Dendritic cell treated with granulocyte-macrophage colony-stimulating factor and Interleukin-4, amounts not matched to agents 40 ng/mL and 50 ng/mL, for 4 days (primary cell): ENCODE measurements around the gene GRB10.

Experiments
- H3K27ac Mint-ChIP-seq: one replicate; pipeline ENCODE4 v1.8.0; 2022; ENCODE audit warnings: mild to moderate bottlenecking, mixed read lengths
- H3K27me3 Mint-ChIP-seq: one replicate; pipeline ENCODE4 v1.8.0; 2022; ENCODE audit warnings: mild to moderate bottlenecking, mixed read lengths
- H3K36me3 Mint-ChIP-seq: one replicate; pipeline ENCODE4 v1.8.0; 2022; ENCODE audit warnings: low read depth, mixed read lengths
- H3K4me1 Mint-ChIP-seq: one replicate; pipeline ENCODE4 v1.8.0; 2022; ENCODE audit warnings: low read depth, mixed read lengths
- H3K4me3 Mint-ChIP-seq: one replicate; pipeline ENCODE4 v1.8.0; 2022; ENCODE audit warnings: mild to moderate bottlenecking, moderate library complexity, mixed read lengths
- H3K9me3 Mint-ChIP-seq: one replicate; pipeline ENCODE4 v1.8.0; 2022; ENCODE audit warnings: mixed read lengths
- intact Hi-C: fragments of 100-400 bp; cut with micrococcal nuclease; formaldehyde crosslinking; loops from one replicate; pipeline ENCODE4 v1.15.0; 2022

Gene GRB10

DNA sequence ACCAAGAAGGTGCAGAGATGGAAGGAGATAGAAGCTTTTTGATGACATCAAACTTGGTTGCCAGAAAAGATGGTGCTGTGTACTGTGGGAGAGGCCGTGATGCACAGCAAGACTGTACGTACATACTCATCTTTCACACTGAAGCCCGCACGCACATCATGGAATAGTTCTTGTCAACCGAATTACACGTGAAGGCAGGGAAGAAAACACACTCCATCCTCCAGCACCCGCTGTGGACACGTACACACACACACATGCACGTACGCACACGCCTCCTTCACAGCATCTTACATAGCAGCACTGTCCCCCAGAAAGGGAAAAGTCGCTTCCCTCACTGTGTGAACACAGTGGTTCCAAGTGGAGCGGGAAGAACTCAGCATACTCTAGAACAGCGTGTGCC, 163.0 kb downstream of the GRB10 start:
- Mint-ChIP-seq H3K9me3 (no peaks in the 10 kb centered on the region), H3K4me1 (no peaks in the 10 kb centered on the region), H3K36me3 (no peaks in the 10 kb centered on the region), H3K27me3 (no peaks in the 10 kb centered on the region), H3K27ac (no peak overlapping the region), H3K4me3 (no peak overlapping the region)
- intact Hi-C loops, result no loop called here

DNA sequence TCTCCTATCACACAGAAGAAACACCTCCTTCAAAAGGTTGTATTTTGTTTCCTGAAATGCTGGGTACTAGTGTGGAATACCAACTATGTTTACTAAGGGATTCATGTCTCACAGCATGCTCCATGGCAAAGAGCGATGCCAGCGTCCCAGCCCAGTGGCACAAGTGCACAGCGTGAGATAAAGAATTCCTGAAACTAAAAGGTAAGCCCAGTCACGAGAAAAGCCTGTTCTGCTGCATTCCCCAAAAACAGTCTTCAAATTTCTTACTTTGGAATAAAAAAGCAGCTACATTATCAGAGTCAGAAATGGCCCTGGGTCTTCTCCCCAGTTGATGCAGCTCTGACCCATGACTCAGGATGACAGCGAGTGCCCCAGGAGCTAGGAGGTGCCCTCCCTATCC, 164.4 kb downstream of the GRB10 start:
- Mint-ChIP-seq H3K4me3 (no peak overlapping the region), H3K9me3 (no peaks in the 10 kb centered on the region), H3K27me3 (no peaks in the 10 kb centered on the region), H3K36me3 (no peaks in the 10 kb centered on the region), H3K27ac (no peak overlapping the region), H3K4me1 (peaks cover under 1% of the 10 kb centered on the region)
- intact Hi-C loops, result no loop called here

DNA sequence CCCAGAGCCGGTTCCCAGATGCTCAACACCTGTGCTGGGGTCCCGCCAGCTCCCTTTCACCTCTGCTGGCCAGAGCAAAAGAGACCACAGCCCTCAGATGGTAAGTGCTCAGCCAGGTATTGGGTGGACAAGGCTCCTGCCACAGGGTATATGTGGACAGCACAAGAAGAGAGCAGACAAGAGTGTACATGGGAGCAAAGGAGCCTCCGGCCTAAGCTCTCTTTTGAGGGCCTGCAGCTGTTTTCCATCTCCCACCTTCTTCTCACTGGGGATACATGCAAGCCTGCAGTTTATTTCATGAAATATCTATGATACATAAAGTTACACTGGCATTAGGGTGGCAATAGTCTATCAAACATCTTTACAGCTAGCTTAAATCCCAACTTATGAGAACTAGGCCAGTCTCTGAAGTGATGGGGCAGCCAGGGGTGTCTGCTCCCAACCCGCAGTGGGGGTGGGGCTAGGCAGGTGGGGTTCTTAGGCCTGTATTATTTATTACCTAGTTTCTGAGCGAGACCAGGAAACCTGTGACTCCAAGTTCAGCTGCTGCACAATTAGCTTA, 167.1 kb downstream of the GRB10 start:
- Mint-ChIP-seq H3K27me3 (no peaks in the 10 kb centered on the region), H3K27ac (no peak overlapping the region), H3K9me3 (no peaks in the 10 kb centered on the region), H3K4me3 (no peak overlapping the region), H3K4me1 (peaks cover 13% of the 10 kb centered on the region), H3K36me3 (no peaks in the 10 kb centered on the region)
- intact Hi-C loops, result no loop called here

DNA sequence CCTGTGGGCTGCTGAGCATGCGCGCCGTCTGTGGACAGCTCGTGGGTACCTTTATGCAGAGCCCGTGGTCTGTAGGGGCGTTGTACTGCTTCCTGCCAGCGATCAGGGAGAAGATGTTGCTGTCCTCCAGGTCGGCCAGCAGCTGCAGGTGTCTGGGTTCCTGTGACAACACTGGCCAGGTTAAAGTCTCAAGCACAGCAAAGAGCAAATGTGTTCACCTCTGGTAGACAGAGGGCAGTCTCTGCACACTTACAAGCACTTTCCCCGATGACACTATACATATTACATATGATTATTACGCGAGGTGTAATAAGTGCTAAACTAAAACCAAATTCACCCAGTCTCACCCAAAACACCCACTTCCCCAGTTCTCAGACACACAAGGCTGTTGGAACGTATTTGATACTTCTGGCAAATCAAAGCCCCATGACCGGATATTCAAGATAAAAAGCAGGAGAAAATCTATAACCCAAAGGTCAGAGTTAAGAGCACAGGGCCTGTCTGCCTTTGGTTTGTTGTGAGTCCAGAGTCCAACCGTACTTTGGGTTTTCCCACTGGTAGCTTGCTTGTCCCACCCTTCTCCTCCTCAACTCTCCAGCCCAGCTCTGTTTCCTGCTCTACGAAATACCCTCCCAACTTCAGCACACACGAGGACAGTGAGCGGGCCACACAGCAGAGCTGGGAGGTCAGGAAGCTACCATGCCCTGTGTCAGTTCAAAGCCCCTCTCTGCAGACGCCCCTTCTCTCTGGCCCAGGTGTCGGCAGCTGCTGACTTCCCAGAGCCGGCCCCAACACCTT, 167.8 kb downstream of the GRB10 start:
- intact Hi-C loops, result no loop called here
- H3K27me3 Mint-ChIP-seq, result no peaks in the 10 kb centered on the region
- H3K27ac Mint-ChIP-seq, result no peak overlapping the region
- no peaks in the 10 kb centered on the region for H3K9me3 Mint-ChIP-seq
- peaks cover 20% of the 10 kb centered on the region for H3K4me1 Mint-ChIP-seq
- no peak overlapping the region for H3K4me3 Mint-ChIP-seq
- H3K36me3 Mint-ChIP-seq, result no peaks in the 10 kb centered on the region

DNA sequence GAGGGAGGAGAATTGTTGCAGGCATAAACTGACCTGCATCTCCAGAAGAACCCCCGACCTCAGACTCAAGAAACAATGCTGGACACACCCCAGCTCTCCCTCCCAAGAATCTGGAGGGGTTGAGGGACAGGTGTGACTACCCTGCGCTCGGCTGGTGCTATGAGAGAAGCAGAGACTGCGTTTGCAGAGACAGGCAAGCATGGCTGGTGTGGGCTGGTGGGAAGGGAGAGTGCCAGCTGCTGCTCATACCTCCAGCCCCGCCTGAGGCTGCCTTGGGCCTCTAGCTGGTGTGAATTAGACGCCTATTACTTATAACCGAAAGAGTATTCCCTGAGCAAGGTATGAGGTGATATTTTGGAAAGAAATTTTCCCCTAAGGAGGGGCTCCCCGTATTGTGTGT, 169.2 kb downstream of the GRB10 start:
- Mint-ChIP-seq H3K27me3 (no peaks in the 10 kb centered on the region), H3K4me3 (no peak overlapping the region), H3K9me3 (no peaks in the 10 kb centered on the region), H3K4me1 (peaks cover 21% of the 10 kb centered on the region), H3K27ac (no peak overlapping the region), H3K36me3 (no peaks in the 10 kb centered on the region)
- intact Hi-C loops, result no loop called here

DNA sequence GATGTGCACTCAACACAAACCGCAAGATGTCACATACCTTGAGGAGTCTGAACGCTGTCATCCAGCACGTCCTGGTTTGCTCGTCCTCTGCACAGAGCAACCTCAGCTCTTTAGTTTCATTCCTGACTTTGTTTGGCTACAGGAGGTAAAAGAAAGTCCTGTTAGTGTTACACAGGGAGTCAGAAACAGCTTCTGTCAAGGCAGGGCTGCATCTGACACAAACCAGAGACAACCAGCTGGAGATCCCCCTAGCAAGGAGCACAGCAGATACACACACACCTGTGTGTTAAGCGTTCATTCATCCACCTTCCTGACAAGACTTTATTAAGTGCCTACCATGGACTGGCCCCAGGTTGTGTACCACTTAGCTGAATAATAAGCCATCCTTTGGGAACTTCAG, 170.0 kb downstream of the GRB10 start:
- Mint-ChIP-seq H3K27ac (no peak overlapping the region), H3K4me1 (peaks cover 26% of the 10 kb centered on the region), H3K27me3 (no peaks in the 10 kb centered on the region), H3K36me3 (no peaks in the 10 kb centered on the region), H3K4me3 (no peak overlapping the region), H3K9me3 (no peaks in the 10 kb centered on the region)
- intact Hi-C loops, result no loop called here

DNA sequence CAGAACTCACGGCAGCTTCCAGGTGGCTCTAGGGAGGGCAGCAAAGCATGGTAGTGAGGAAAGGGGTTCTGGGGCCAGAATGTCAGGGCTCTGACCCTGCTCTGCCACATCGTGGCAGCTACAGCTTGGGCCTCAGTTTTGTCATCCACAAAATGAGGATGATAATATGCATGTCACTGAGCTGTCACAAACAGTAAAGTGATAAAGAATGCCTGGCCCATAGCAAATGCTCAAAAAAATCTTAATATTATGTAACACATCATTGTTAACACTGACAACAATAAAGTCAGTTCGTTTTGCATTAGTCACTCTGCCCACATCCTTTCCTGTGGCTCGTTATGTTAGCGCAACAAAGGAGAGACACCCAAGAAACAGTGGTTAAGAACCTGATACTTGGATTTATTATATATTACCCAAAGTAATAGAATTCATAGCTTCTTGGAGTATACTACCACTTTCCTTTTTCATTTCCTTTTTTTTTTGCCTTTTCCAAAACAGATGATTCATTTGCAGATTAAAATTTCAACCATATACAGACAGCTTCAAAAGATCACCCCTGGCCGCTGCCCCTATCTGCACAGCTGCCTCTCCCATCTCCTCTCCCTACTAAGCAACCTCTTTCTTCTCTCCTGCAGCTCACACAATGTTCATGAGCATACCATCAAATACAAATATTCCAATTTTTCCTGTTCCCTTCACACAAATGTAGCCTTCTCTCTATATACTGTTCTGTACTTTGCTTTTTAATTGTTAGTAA, 172.0 kb downstream of the GRB10 start:
- peaks cover 2% of the 10 kb centered on the region for H3K36me3 Mint-ChIP-seq
- H3K4me1 Mint-ChIP-seq, result peaks cover 26% of the 10 kb centered on the region
- no peak overlapping the region for H3K27ac Mint-ChIP-seq
- intact Hi-C loops, result no loop called here
- H3K9me3 Mint-ChIP-seq, result no peaks in the 10 kb centered on the region
- H3K4me3 Mint-ChIP-seq, result no peak overlapping the region
- H3K27me3 Mint-ChIP-seq, result no peaks in the 10 kb centered on the region

DNA sequence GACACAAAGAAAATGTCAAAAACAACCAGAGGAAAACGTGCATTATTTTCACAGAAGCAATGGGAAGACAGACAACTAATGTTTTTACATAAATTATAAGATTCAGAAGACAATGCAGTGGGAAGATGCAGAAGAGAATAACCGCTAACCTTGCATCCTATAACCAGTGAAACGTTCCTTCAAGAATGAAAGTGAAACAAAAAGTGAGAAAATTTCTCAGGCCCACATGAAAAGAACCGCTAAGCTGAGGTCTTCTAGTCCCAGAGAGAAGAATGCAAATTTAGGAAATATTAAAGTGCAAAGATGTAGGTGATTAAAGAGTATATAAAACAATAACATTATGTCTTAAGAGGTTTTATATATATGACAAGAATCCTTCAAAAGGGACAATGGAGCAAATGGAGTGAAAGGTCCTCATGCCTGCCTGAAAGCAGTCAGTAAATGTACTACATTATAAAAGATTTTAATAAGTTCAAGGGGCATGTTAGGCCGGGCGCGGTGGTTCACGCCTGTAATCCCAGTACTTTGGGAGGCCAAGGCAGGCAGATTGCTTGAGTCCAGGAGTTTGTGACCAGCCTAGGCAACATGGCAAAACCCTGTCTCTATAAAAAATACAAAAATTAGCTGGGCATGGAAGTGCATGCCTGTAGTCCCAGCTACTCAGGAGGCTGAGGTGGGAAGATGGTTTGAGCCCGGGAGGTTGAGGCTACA, 174.3 kb downstream of the GRB10 start:
- peaks cover 26% of the 10 kb centered on the region for H3K4me1 Mint-ChIP-seq

DNA sequence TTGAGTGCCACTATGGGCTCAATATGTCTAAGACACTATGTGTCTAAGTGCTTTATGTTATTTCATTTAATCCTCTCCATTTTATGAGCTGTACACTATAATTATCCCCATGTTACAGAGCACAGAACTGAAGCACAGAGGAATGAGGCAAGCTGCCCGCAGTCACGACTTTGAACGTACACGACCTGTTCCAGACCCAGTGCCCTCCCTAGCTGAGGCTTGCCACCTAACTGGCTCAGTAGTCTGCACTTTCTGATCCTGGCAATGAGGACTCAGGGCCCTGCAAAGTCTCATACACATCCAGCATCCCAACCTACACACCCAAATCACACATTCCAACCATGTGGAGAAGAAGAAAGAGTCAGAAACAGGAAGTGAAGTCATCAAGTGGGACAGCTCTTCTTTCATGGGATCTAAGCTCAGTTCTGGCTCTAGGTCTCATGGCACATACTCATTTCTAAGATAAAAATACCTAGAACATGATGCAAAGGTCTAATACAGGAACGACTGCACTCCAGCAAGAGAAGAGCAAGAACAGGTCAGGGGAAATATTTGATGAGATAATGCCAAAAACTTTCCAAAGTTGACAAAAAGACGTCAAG, 175.1 kb downstream of the GRB10 start:
- Mint-ChIP-seq H3K27me3 (no peaks in the 10 kb centered on the region), H3K4me1 (peaks cover 20% of the 10 kb centered on the region), H3K9me3 (no peaks in the 10 kb centered on the region), H3K36me3 (peaks cover 5% of the 10 kb centered on the region), H3K27ac (no peak overlapping the region), H3K4me3 (no peak overlapping the region)
- intact Hi-C loops, result no loop called here

More for the DNA sequence above, 174.3 kb downstream of the GRB10 start:
- Mint-ChIP-seq H3K27me3 (no peaks in the 10 kb centered on the region), H3K27ac (no peak overlapping the region), H3K36me3 (peaks cover 5% of the 10 kb centered on the region), H3K9me3 (no peaks in the 10 kb centered on the region), H3K4me3 (no peak overlapping the region)
- intact Hi-C loops, result no loop called here

DNA sequence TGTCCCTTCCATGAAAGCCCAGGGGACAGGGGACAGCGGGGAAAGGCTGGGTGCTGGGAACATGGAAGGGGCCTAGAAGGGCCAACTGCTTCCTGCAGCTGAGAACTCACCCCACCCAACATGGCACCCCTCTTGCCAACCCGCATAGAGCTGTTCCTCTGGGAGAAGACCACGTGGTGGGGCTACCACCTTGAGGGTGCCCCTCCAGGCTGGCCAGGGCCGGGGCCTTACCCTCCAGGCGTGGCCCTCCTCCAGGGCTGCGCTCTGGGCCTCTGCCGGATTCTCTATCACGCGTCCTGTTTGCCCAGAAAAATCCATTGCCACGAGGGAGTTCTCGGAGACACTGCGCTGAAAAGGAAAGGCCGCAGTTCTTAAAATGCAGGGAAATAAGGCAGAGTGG, 177.6 kb downstream of the GRB10 start:
- H3K27ac Mint-ChIP-seq, result no peak overlapping the region
- no peaks in the 10 kb centered on the region for H3K9me3 Mint-ChIP-seq
- peaks cover 5% of the 10 kb centered on the region for H3K36me3 Mint-ChIP-seq
- H3K27me3 Mint-ChIP-seq, result no peaks in the 10 kb centered on the region
- H3K4me3 Mint-ChIP-seq, result no peak overlapping the region
- intact Hi-C loops, result no loop called here
- peaks cover 8% of the 10 kb centered on the region for H3K4me1 Mint-ChIP-seq

DNA sequence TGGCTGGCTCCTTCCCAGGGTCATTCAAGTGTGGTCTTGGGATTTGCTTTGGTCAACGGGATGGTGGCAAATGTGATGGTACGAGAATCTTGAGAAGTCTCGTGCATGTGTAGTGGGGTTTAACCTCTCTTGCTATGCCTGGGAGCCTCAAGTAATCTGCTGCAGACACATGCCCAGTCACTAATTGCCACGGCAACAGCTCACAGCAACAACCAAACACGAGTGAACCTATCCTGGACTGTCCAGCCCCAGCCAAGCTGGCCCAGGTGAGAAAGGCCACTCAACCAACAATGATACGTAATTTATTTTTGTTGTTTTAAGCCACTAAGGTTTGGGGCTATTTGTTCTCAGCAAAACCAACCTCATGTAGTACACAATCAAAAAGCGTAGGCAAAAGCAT, 179.4 kb downstream of the GRB10 start:
- H3K4me3 Mint-ChIP-seq, result no peak overlapping the region
- peaks cover 13% of the 10 kb centered on the region for H3K4me1 Mint-ChIP-seq

DNA sequence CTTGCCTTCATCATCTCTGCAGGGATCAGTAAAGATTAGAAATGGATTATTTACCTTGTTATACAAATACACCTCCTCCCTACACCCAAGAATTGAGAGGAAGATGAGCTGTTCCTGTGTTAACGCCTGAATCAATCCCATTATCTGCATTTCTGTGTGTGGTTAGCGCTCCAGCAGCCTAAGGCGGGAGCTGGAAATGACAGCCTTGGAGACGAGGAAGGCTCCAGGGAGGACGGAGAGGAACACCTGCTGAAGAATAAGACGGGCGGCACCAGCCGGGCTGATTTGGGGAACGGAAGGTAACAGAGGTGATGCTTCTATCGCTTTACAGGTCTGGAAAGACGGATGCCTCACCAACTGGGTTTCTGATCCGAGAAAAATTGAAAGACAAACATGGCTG, 183.3 kb downstream of the GRB10 start:
- no peaks in the 10 kb centered on the region for H3K9me3 Mint-ChIP-seq
- H3K27ac Mint-ChIP-seq, result no peak overlapping the region
- H3K4me1 Mint-ChIP-seq, result peaks cover 9% of the 10 kb centered on the region
- peaks cover 7% of the 10 kb centered on the region for H3K36me3 Mint-ChIP-seq
- H3K4me3 Mint-ChIP-seq, result no peak overlapping the region
- H3K27me3 Mint-ChIP-seq, result no peaks in the 10 kb centered on the region
- intact Hi-C loops, result no loop called here

More for the DNA sequence above, 179.4 kb downstream of the GRB10 start:
- Mint-ChIP-seq H3K36me3 (peaks cover 5% of the 10 kb centered on the region), H3K9me3 (no peaks in the 10 kb centered on the region), H3K27me3 (no peaks in the 10 kb centered on the region), H3K27ac (no peak overlapping the region)
- intact Hi-C loops, result no loop called here

DNA sequence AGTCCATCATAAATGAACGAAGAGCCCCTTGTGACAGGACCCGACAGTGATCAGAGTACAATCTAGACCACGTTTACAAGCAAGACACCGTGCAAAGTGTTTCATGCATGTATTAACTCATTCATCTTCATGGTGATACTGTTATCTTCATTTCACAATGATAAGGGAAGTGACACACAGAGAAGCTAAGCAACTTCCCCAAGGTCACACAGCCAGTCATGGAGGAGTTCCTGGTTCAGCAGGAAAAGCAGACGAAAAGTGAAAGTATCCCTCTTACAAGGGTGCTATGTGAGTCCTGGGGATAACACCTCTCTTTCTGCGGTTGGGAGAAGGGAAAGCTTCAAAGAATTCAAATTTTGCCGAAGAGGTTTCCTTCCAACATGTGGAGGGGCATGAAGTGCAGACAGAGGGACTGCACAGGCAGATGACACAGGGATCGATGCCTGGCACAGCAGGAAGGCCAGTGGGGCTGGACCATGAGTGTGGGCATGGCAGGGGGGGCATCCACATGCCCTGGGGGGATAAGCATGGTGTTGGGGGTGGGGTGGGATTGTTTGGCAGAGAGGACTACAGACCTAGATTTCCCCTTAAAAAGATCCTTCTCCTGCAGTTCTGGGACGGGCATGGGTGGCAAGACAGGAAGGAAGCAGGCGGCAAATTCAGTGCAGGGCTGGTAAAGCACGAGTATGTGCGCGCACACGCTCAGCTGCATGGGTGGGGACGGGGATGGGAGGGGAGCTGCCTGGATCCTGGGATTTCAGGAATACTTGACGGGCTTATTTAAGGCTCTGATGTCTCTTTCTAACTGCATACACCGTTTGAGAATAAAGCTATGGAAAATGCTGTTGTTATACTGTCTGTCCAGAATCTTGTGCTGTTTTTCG, 184.0 kb downstream of the GRB10 start:
- Mint-ChIP-seq H3K27ac (no peak overlapping the region), H3K4me3 (no peak overlapping the region), H3K36me3 (peaks cover 7% of the 10 kb centered on the region), H3K9me3 (no peaks in the 10 kb centered on the region), H3K27me3 (no peaks in the 10 kb centered on the region), H3K4me1 (peaks cover 9% of the 10 kb centered on the region)
- intact Hi-C loops, result no loop called here
